Lower lobe of right lung (tissue), 2 donors: ENCODE results near the gene TBC1D26. TPM values are rescaled to one million over a fixed set of nuclear protein-coding genes. Genes with fewer than 3 reads are reported as not detected.
"Not testable (repeated sequence)": the region's sequence is repeated elsewhere in the genome, so short reads cannot be mapped to it uniquely, and the experiment has no call there.

Experiments
- ATAC-seq, 2 donors: fragments of 200-7000 bp; cut with Tn5 transposase; one replicate each; pipeline ENCODE4 v1.9.1; 2020 to 2022; ENCODE audit warnings: mild to moderate bottlenecking in 2 of 2, moderate library complexity in 2 of 2
- DNase-seq: peaks from one replicate; pipeline ENCODE4 v3.0.0-alpha.2; 2020
- H3K27ac ChIP-seq: fragments of 200-600 bp; one replicate; pipeline ENCODE4 v1.8.0; 2022
- H3K27me3 ChIP-seq: fragments of 200-600 bp; one replicate; pipeline ENCODE4 v1.8.0; 2022; ENCODE audit warnings: low read depth
- H3K36me3 ChIP-seq: fragments of 200-600 bp; one replicate; pipeline ENCODE4 v1.8.0; 2022; ENCODE audit warnings: mild to moderate bottlenecking
- H3K4me1 ChIP-seq: fragments of 200-600 bp; one replicate; pipeline ENCODE4 v1.8.0; 2022
- H3K4me3 ChIP-seq: fragments of 200-600 bp; one replicate; pipeline ENCODE4 v1.8.0; 2022; ENCODE audit warnings: mild to moderate bottlenecking
- H3K9me3 ChIP-seq: fragments of 200-600 bp; one replicate; pipeline ENCODE4 v1.8.0; 2022
- intact Hi-C: fragments of 100-400 bp; cut with DNase I; formaldehyde crosslinking; loops from one replicate; pipeline ENCODE4 v1.11.0; 2022
- total RNA-seq: library from RNA; stranded (reverse); fragmentation: NEBNext Ultra II Directional; extraction: Animal tissue kit (Norgen Biotek cat#: 25700); gene quantifications from one replicate; pipeline ENCODE4 v1.2.1, GENCODE V29; 2021
- donor health status: DM: no; HTN: yes; CAD: no; lungs with severe emphysema.

Gene TBC1D26
- total RNA-seq, 1 donor from 2014 or later: not detected

DNA sequence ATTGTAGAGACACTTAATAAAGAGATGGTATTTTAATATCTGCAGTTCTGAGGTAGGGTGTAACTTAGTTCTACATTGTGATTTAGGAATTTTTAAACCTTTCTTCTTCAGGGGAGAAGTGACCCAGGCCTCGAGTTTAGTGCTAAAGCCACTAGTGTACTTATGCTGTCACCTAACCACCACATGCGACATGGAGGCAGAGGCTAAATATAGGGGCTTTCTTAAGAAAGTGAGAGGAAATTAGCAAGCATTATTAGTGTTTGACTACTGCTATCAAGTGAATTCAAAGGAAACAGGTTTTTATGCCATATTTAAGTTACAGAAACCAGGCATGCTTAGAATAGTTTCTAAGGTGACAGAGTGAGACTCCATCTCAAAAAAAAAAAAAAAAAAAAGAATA lies 56.3 kb downstream of the TBC1D26 start:
- intact Hi-C loops, H3K4me3 ChIP-seq, H3K9me3 ChIP-seq, ATAC-seq, DNase-seq, H3K27me3 ChIP-seq, H3K36me3 ChIP-seq, H3K27ac ChIP-seq: not testable (repeated sequence)
- H3K4me1 ChIP-seq: peaks cover 14% of the 10 kb centered on the region

Other genes starting within 250 kb of the TBC1D26 start
- 16.0 TPM for gene TVP23C, start 168.8 kb upstream of the TBC1D26 start, total RNA-seq
- 0.74 TPM for gene FBXW10B, start 112.6 kb upstream of the TBC1D26 start, total RNA-seq
- 20.6 TPM for gene TRIM16, start 48.0 kb upstream of the TBC1D26 start, total RNA-seq
- gene ZNF286A, start 32.5 kb upstream of the TBC1D26 start, total RNA-seq: 11.2 TPM
- 6.2 TPM for gene ADORA2B, start 212.8 kb downstream of the TBC1D26 start, total RNA-seq